ENCODE measurements around the gene TTLL11.

DNA sequence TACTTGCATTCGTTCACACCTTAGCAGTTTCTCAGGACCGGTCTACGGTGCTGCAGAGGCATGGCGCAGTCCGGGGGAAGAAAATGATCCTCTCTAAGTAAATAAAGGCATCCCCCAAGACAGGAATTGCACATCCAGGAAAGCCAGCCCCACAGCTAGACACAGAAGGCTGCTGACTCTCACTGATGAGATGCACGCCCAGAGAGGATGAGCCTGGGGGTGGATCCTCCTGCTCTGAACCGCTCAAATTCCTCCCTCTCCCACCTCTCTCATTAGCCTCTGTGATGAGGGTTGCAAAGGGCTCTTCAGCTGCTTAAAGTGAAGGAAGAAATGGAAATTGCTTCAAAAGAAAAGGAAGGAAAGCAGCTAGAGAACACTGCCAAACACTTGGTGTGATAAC lies 132.4 kb downstream of the TTLL11 start:
- TF ChIP-seq CTCF (IDR thresholded peaks at IDR 0.05; ENCODE audit: control extremely low read depth in 1 of 3, insufficient read depth in 1 of 3, low read depth in 1 of 3, low read length in 3 of 3) (no peak), YY1 (IDR thresholded peaks at IDR 0.05; ENCODE audit: low read depth, low read length) (no peak), MAFK (IDR thresholded peaks at IDR 0.05; ENCODE audit: low read depth, low read length) (no peak), RAD21 (IDR thresholded peaks at IDR 0.05 in 1 of 2, conservative IDR thresholded peaks at IDR 0.05 in 1 of 2; ENCODE audit: low read depth in 2 of 2, low read length in 2 of 2) (no peak), KDM1A (IDR thresholded peaks at IDR 0.05; ENCODE audit: borderline replicate concordance, low read length) (no peak), SIN3A (conservative IDR thresholded peaks at IDR 0.05 in 1 of 2, IDR thresholded peaks at IDR 0.05 in 1 of 2; ENCODE audit: low read depth in 1 of 2, low read length in 2 of 2) (no peak), EZH2 (IDR thresholded peaks at IDR 0.05; ENCODE audit: low read depth, low read length, severe bottlenecking) (no peak), POLR2A (IDR thresholded peaks at IDR 0.05; ENCODE audit: control extremely low read depth in 1 of 2, low read depth in 2 of 2, low read length in 2 of 2) (no peak), EP300 (IDR thresholded peaks at IDR 0.05; ENCODE audit: borderline replicate concordance in 1 of 2, low read depth in 2 of 2, low read length in 2 of 2) (no peak), CHD2 (IDR thresholded peaks at IDR 0.05; ENCODE audit: low read length) (no peak)

Measured in H1 (cell line).